SK-N-SH (cell line): ENCODE data around the gene PHF14. TPM values are rescaled to one million over a fixed set of nuclear protein-coding genes. Genes with fewer than 3 reads are reported as not detected.
"Not testable (repeated sequence)": the region's sequence is repeated elsewhere in the genome, so short reads cannot be mapped to it uniquely, and the experiment has no call there.

ENCODE experiments used
- CTCF ChIA-PET: fragments of 300-600, 350-600 bp; formaldehyde crosslinking; extraction: SDS; loops from one replicate; lab custom pipeline; 2021; lab: Yijun Ruan, JAX
- POLR2A ChIA-PET: fragments of 350-600 bp; sonication (Branson Sonifier 250); formaldehyde crosslinking; extraction: SDS; loops from one replicate; lab custom pipeline; 2020; ENCODE audit warnings: antibody characterized with exemption, inconsistent platforms; lab: Yijun Ruan, JAX
- DNase-seq: peaks from one replicate; pipeline ENCODE4 v3.0.0; 2012
- H2AFZ ChIP-seq: fragments of 200-600 bp; sonication (generic); 2 replicates; pipeline ENCODE4 v1.8.1; 2016; ENCODE audit warnings: antibody characterized with exemption, mild to moderate bottlenecking, low read depth
- H3F3A ChIP-seq: fragments of 200-600 bp; sonication (generic); replicated peaks from 2 replicates; pipeline ENCODE3; 2016; ENCODE audit warnings: antibody characterized with exemption, mild to moderate bottlenecking; ENCODE audit not compliant: insufficient read depth
- H3K27ac ChIP-seq, 2 experiments: fragments of 200-500 bp in 1 of 2; fragments of 200-600 bp in 1 of 2; sonication (Bioruptor generic) in 1 of 2; sonication (generic), shearing (Covaris generic) in 1 of 2; 2 replicates each; pipeline versions ENCODE4 v1.5.1 to v1.6.1; 2014 to 2016; ENCODE audit warnings: low read depth in 2 of 2, inconsistent platforms in 1 of 2, low read length in 1 of 2, mild to moderate bottlenecking in 1 of 2, mixed read lengths in 1 of 2
- H3K27me3 ChIP-seq: fragments of 200-600 bp; sonication (generic), shearing (Covaris generic); 2 replicates; pipeline ENCODE4 v1.6.1; 2016; ENCODE audit warnings: mixed run types; ENCODE audit not compliant: insufficient read depth
- H3K36me3 ChIP-seq, 2 experiments: fragments of 200-500 bp in 1 of 2; fragments of 200-600 bp in 1 of 2; sonication (Bioruptor generic) in 1 of 2; sonication (generic) in 1 of 2; replicated peaks in 1 of 2; 2 replicates each; pipeline versions ENCODE3 to v1.5.1; 2014 to 2016; ENCODE audit warnings: low read length in 1 of 2, mild to moderate bottlenecking in 1 of 2; ENCODE audit not compliant: insufficient read depth in 2 of 2, control insufficient read depth in 1 of 2
- H3K4me1 ChIP-seq, 2 experiments: fragments of 200-500 bp in 1 of 2; fragments of 200-600 bp in 1 of 2; sonication (Bioruptor generic) in 1 of 2; sonication (generic), shearing (Covaris generic) in 1 of 2; 2 replicates each; pipeline versions ENCODE4 v1.5.1 to v1.6.1; 2014 to 2016; ENCODE audit warnings: low read depth in 1 of 2, low read length in 1 of 2, mixed run types in 1 of 2; ENCODE audit not compliant: insufficient read depth in 2 of 2, control insufficient read depth in 1 of 2
- H3K4me2 ChIP-seq: fragments of 200-600 bp; sonication (generic), shearing (Covaris generic); 2 replicates; pipeline ENCODE4 v1.6.1; 2017; ENCODE audit warnings: mixed run types
- H3K4me3 ChIP-seq, 2 experiments: fragments of 200-500 bp in 1 of 2; fragments of 200-600 bp in 1 of 2; sonication (Bioruptor generic) in 1 of 2; sonication (generic), shearing (Covaris generic) in 1 of 2; 2 replicates each; pipeline versions ENCODE4 v1.5.1 to v1.8.1; 2014 to 2016; ENCODE audit warnings: low read depth in 2 of 2, inconsistent platforms in 1 of 2, low read length in 1 of 2, mild to moderate bottlenecking in 1 of 2, mixed read lengths in 1 of 2, moderate library complexity in 1 of 2
- H3K79me2 ChIP-seq: fragments of 200-600 bp; sonication (generic); 2 replicates; pipeline ENCODE4 v1.8.1; 2017; ENCODE audit warnings: mild to moderate bottlenecking; ENCODE audit not compliant: insufficient read depth
- H3K9ac ChIP-seq: fragments of 200-600 bp; sonication (generic); 2 replicates; pipeline ENCODE4 v1.6.1; 2017; ENCODE audit warnings: mixed run types
- H3K9me2 ChIP-seq: fragments of 200-600 bp; sonication (generic); 2 replicates; pipeline ENCODE4 v1.6.1; 2017; ENCODE audit warnings: mixed run types
- H3K9me3 ChIP-seq: fragments of 200-600 bp; sonication (generic); 2 replicates; pipeline ENCODE4 v1.6.1; 2017; ENCODE audit warnings: mixed run types, mild to moderate bottlenecking, moderate library complexity
- H4K20me1 ChIP-seq: fragments of 200-600 bp; sonication (generic); 2 replicates; pipeline ENCODE4 v1.6.1; 2017; ENCODE audit warnings: mild to moderate bottlenecking, mixed run types; ENCODE audit not compliant: insufficient read depth
- CHD2 ChIP-seq: fragments of 150-350 bp; IDR thresholded peaks from 2 replicates; pipeline ENCODE4 v1.6.1; 2018; ENCODE audit warnings: low read length; ENCODE audit not compliant: partially characterized antibody
- EP300 ChIP-seq, 2 experiments: IDR thresholded peaks; 2 replicates each; pipeline versions ENCODE4 v1.4.0 to v1.6.1; 2012; ENCODE audit warnings: borderline replicate concordance in 1 of 2, low read depth in 1 of 2, low read length in 1 of 2
- FOSL2 ChIP-seq: IDR thresholded peaks from 2 replicates; pipeline ENCODE4 v1.4.0; 2012; ENCODE audit warnings: low read depth, mild to moderate bottlenecking, moderate library complexity, borderline replicate concordance
- MXI1 ChIP-seq: IDR thresholded peaks from 2 replicates; pipeline ENCODE4 v1.6.1; 2012; ENCODE audit warnings: mild to moderate bottlenecking, low read depth, low read length, improper control_type of control experiment
- NRF1 ChIP-seq: IDR thresholded peaks from 2 replicates; pipeline ENCODE4 v1.6.1; 2012; ENCODE audit warnings: low read depth, mild to moderate bottlenecking, low read length
- RCOR1 ChIP-seq: fragments of 150-350 bp; IDR thresholded peaks from 2 replicates; pipeline ENCODE4 v1.6.1; 2017; ENCODE audit warnings: antibody characterized with exemption, low read length
- RXRA ChIP-seq: IDR thresholded peaks from 2 replicates; pipeline ENCODE4 v1.4.0; 2012; ENCODE audit warnings: low read depth, mild to moderate bottlenecking, borderline replicate concordance
- TCF12 ChIP-seq: IDR thresholded peaks from 2 replicates; pipeline ENCODE4 v1.4.0; 2012
- WGBS: methylation state at CpG from one replicate; pipeline ENCODE4 v1.1.6; 2017; ENCODE audit warnings: low lambda C conversion rate; 5-methylcytosine and 5-hydroxymethylcytosine counted together
- polyA plus RNA-seq, 3 experiments: library from polyadenylated mRNA; depleted of rRNA; stranded (reverse); fragments of >200 nt; gene quantifications; 2 replicates each; pipeline ENCODE4 v1.2.3, GENCODE V29; 2012
- TF ChIP-seq, protein P1 (sequence below): fragments of 150-350 bp; IDR thresholded peaks from 2 replicates; pipeline ENCODE4 v1.6.1; 2017; ENCODE audit warnings: antibody characterized with exemption, low read length, low read depth, borderline replicate concordance
- TF ChIP-seq, protein P2 (sequence below): fragments of 200-600 bp; sonication (generic); IDR thresholded peaks from 2 replicates; pipeline ENCODE4 v1.6.1; 2017; ENCODE audit warnings: antibody characterized with exemption, mild to moderate bottlenecking, moderate library complexity

Gene PHF14
- polyA plus RNA-seq, 1 of the 3 experiments (the other 2 are of a cell fraction): 19.2 TPM

DNA sequence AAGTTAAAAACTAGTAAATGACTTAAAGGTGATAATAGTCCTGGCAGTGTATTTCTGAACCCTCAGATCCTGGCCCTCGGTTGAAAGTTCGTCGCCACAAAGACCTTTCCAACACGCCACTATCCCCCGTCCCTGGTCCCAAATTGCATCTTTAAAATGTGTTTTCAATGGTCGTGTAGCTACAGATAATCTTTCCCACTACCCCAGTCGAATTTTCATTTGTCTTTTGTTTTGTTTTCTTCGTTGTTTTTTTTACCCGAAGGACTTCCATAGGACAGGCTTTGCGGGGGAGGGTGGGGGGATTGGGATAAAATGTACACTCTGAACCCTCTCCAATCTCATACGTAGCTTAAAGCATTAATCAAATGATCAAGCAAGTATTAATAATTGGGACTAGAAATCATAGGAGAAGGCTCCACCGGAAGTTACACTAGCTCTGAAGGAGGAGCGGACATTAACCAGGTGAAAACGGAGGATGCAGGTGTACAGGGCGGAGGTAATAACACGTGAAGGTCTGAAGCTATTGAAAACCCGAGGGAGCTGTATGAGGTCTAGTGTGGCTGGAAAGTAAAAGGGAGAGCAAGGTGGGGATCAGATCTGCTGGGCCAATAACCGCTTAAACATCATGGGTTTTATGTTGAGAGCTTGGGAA, 32.8 kb upstream of the PHF14 start:
- no peaks in the 10 kb centered on the region for H3K9me2 ChIP-seq
- peaks cover 19 to 20% of the 10 kb centered on the region in 2 experiments for H3K36me3 ChIP-seq
- CTCF ChIA-PET: interaction anchor here (0.8 to 2.3 kb wide), 6 partner anchors 11 to 406 kb away, joined by 3 to 19 read pairs (median 3); no protein-coding TSS in a partner anchor
- H3K9me3 ChIP-seq: no peaks in the 10 kb centered on the region
- TF ChIP-seq MXI1 (peak; percentile 51; the same call in 1 of the 2 replicates), NRF1 (no peak), EP300 (IDR thresholded peaks at IDR 0.05; ENCODE audit: borderline replicate concordance in 1 of 2, low read depth in 1 of 2, low read length in 1 of 2) (no peak), RCOR1 (no peak), FOSL2 (no peak), CHD2 (no peak)
- TF ChIP-seq, protein P1, sequence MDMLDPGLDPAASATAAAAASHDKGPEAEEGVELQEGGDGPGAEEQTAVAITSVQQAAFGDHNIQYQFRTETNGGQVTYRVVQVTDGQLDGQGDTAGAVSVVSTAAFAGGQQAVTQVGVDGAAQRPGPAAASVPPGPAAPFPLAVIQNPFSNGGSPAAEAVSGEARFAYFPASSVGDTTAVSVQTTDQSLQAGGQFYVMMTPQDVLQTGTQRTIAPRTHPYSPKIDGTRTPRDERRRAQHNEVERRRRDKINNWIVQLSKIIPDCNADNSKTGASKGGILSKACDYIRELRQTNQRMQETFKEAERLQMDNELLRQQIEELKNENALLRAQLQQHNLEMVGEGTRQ: no peak
- H3K4me2 ChIP-seq: peak overlapping the region; percentile 78
- H3K9ac ChIP-seq: peak overlapping the region; percentile 89
- WGBS: 32% methylated on average over 18 of the region's 18 CpGs
- H3K4me3 ChIP-seq: peak overlapping the region; percentile 91 to 92
- no peaks in the 10 kb centered on the region for H3K27me3 ChIP-seq
- peaks cover 40% of the 10 kb centered on the region for H3K79me2 ChIP-seq
- POLR2A ChIA-PET: interaction anchor here (1.0 to 2.4 kb wide), 5 partner anchors 22 to 891 kb away, joined by 3 to 43 read pairs (median 5); partner anchors contain the start of genes PHF14 and THSD7A
- peak overlapping the region; percentile 95 to 99 for H3K27ac ChIP-seq
- peaks cover 8% of the 10 kb centered on the region; the same call in 1 of the 2 replicates for H4K20me1 ChIP-seq
- peak overlapping the region; percentile 93 for H2AFZ ChIP-seq
- peak; percentile 48 for DNase-seq
- peaks cover 4 to 18% of the 10 kb centered on the region in 2 experiments; a peak in 2 of 4 replicates for H3K4me1 ChIP-seq
- no peaks in the 10 kb centered on the region for H3F3A ChIP-seq

DNA sequence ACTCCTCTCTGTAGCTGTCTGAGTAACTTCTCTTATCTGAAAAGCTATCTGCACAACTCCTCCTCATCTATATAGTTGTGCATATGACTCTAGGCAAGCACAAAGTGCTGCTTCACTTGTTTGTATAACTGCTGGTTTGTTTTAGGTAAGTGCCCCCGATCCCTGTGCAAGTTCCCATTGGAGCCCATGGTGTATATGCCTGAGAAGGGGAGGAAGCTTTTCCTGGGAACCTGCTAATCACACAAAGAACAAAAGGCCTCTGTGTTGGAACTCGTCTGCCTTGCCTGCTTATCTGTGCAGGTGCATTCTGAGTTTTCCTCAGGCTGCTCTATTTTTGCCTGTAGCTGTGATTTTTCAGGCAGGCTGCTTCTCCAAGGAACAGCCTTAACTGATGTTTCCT, 23.2 kb upstream of the PHF14 start:
- H3K79me2 ChIP-seq: no peaks in the 10 kb centered on the region
- H3K9ac ChIP-seq: no peak overlapping the region
- ChIA-PET POLR2A (no interaction called here), CTCF (no interaction called here)
- DNase-seq: no peak
- no peak overlapping the region for H2AFZ ChIP-seq
- 0 out of 2 replicates have a peak, but pooled peaks cover 3% of the 10 kb centered on the region for H3K9me2 ChIP-seq
- H3K4me2 ChIP-seq: no peak overlapping the region
- no peaks in the 10 kb centered on the region for H3F3A ChIP-seq
- no peaks in the 10 kb centered on the region for H3K4me1 ChIP-seq
- H3K9me3 ChIP-seq: no peaks in the 10 kb centered on the region
- no peaks in the 10 kb centered on the region for H4K20me1 ChIP-seq
- WGBS: 31% methylated on average over 2 of the region's 2 CpGs
- no peaks in the 10 kb centered on the region for H3K27me3 ChIP-seq
- TF ChIP-seq, protein P2, sequence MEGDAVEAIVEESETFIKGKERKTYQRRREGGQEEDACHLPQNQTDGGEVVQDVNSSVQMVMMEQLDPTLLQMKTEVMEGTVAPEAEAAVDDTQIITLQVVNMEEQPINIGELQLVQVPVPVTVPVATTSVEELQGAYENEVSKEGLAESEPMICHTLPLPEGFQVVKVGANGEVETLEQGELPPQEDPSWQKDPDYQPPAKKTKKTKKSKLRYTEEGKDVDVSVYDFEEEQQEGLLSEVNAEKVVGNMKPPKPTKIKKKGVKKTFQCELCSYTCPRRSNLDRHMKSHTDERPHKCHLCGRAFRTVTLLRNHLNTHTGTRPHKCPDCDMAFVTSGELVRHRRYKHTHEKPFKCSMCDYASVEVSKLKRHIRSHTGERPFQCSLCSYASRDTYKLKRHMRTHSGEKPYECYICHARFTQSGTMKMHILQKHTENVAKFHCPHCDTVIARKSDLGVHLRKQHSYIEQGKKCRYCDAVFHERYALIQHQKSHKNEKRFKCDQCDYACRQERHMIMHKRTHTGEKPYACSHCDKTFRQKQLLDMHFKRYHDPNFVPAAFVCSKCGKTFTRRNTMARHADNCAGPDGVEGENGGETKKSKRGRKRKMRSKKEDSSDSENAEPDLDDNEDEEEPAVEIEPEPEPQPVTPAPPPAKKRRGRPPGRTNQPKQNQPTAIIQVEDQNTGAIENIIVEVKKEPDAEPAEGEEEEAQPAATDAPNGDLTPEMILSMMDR: no peak
- TF ChIP-seq RXRA (no peak), TCF12 (no peak), RCOR1 (no peak)
- H3K4me3 ChIP-seq: no peak overlapping the region
- H3K27ac ChIP-seq: no peak overlapping the region
- no peaks in the 10 kb centered on the region for H3K36me3 ChIP-seq

DNA sequence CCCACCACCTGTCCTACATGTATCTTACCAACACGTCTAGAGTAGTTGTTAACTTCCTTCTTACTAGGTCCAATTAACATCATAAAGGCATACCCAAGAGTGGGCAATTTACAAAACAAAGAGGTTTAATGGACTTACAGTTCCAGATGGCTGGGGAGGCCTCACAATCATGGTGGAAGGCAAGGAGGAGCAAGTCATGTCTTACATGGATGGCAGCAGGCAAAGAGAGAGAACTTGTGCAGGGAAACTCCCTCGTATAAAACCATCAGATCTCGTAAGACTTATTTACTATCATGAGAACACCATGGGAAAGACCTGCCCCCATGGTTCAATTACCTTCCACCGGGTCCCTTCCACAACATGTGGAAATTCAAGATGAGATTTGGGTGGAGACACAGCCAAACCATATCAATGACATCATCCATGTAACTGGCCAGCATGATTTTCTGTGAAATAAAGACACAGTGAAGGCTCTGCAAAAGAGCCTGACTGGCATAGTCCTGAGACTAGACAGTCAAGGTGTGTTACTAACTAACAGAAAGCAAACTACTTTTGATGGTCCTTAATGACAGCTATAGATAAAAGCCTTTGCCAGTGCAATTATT, 22.6 kb upstream of the PHF14 start:
- DNase-seq, H3F3A ChIP-seq, H3K36me3 ChIP-seq, POLR2A ChIA-PET, H2AFZ ChIP-seq, H3K27me3 ChIP-seq, H3K9me2 ChIP-seq, H3K4me2 ChIP-seq, H3K9me3 ChIP-seq, H3K27ac ChIP-seq, H3K4me1 ChIP-seq, H3K79me2 ChIP-seq, H3K4me3 ChIP-seq, H4K20me1 ChIP-seq, H3K9ac ChIP-seq: not testable (repeated sequence)
- 51% methylated on average over 4 of the region's 4 CpGs for WGBS
- CTCF ChIA-PET: interaction anchor here (1.3 kb wide), 1 partner anchor 11 kb away, joined by 3 read pairs; no protein-coding TSS in a partner anchor
